HCT116 (cell line): Measurements from ENCODE around the gene QRICH1. TPM values are rescaled to one million over a fixed set of nuclear protein-coding genes. Genes with fewer than 3 reads are reported as not detected.

Experiments
- ATAC-seq: fragments of 200-7000 bp; cut with Tn5 transposase; 2 replicates; pipeline ENCODE4 v1.9.1; 2020; ENCODE audit warnings: mild to moderate bottlenecking, moderate library complexity
- BruUV-seq: library from RNA; stranded (reverse); fragments of 400-500 nt; replicated peaks from 2 replicates; lab custom pipeline; 2021; lab: Mats Ljungman, UMichigan
- CTCF ChIA-PET: fragments of 300-600 bp; sonication (Branson Sonifier 250); formaldehyde crosslinking; loops from one replicate; lab custom pipeline; 2021; ENCODE audit warnings: antibody characterized with exemption; lab: Charles Lee
- POLR2A ChIA-PET: fragments of 300-600, 350-600 bp; sonication (Branson Sonifier 250); formaldehyde crosslinking; loops from one replicate; lab custom pipeline; 2021; ENCODE audit warnings: antibody characterized with exemption; lab: Charles Lee
- RAD21 ChIA-PET, 2 experiments: fragments of 300-600 bp; sonication (Branson Sonifier 250); formaldehyde crosslinking; loops; one replicate each; lab custom pipeline; 2023; ENCODE audit warnings: low total read pairs in 2 of 2; ENCODE audit not compliant: uncharacterized antibody in 2 of 2, unreplicated experiment in 2 of 2, low non-redundant PET in 1 of 2; lab: Charles Lee
- DNase-seq: peaks from one replicate; pipeline ENCODE4 v3.0.0-alpha.2; 2010; ENCODE audit warnings: low read depth, low spot score
- H2AFZ ChIP-seq: fragments of 200-600 bp; shearing (Covaris generic), sonication (generic); 2 replicates; pipeline ENCODE4 v1.6.1; 2017; ENCODE audit warnings: low read depth, mixed run types, mixed read lengths, antibody characterized with exemption, low read length; ENCODE audit not compliant: poor library complexity, severe bottlenecking
- H3K27ac ChIP-seq: 2 replicates; pipeline ENCODE4 v1.5.1; 2012; ENCODE audit warnings: low read depth, low read length
- H3K27me3 ChIP-seq: fragments of 200-600 bp; sonication (generic); 2 replicates; pipeline ENCODE4 v1.6.1; 2016; ENCODE audit warnings: mixed run types, low read length, mixed read lengths; ENCODE audit not compliant: insufficient read depth
- H3K36me3 ChIP-seq, 2 experiments: fragments of 200-500 bp in 1 of 2; fragments of 200-600 bp in 1 of 2; sonication (Bioruptor generic) in 1 of 2; sonication (generic) in 1 of 2; 2 replicates each; pipeline versions ENCODE4 v1.5.1 to v1.6.1; 2014 to 2016; ENCODE audit warnings: low read length in 2 of 2, inconsistent platforms in 1 of 2, mixed read lengths in 1 of 2, mixed run types in 1 of 2; ENCODE audit not compliant: insufficient read depth in 2 of 2, control insufficient read depth in 1 of 2
- H3K4me1 ChIP-seq, 2 experiments: fragments of 200-600 bp in 1 of 2; sonication (generic) in 1 of 2; 2 replicates each; pipeline versions ENCODE4 v1.5.1 to v1.6.1; 2012 to 2017; ENCODE audit warnings: low read length in 2 of 2, inconsistent platforms in 1 of 2, mild to moderate bottlenecking in 1 of 2, mixed read lengths in 1 of 2, mixed run types in 1 of 2, moderate library complexity in 1 of 2; ENCODE audit not compliant: insufficient read depth in 2 of 2, control insufficient read depth in 1 of 2
- H3K4me2 ChIP-seq: fragments of 200-600 bp; sonication (generic); 2 replicates; pipeline ENCODE4 v1.6.1; 2017; ENCODE audit warnings: mixed run types, low read length, mixed read lengths
- H3K4me3 ChIP-seq, 2 experiments: fragments of 200-600 bp in 1 of 2; sonication (generic) in 1 of 2; replicated peaks in 1 of 2; 2 replicates each; pipeline ENCODE4 v1.5.1; 2011 to 2016; ENCODE audit warnings: low read length in 2 of 2, control low read depth in 1 of 2, low read depth in 1 of 2, mild to moderate bottlenecking in 1 of 2, mixed read lengths in 1 of 2, mixed run types in 1 of 2
- H3K79me2 ChIP-seq: fragments of 200-600 bp; sonication (generic); 2 replicates; pipeline ENCODE4 v1.6.1; 2017; ENCODE audit warnings: mild to moderate bottlenecking, mixed run types, low read length, moderate library complexity, mixed read lengths; ENCODE audit not compliant: insufficient read depth
- H3K9ac ChIP-seq: fragments of 200-600 bp; sonication (generic); 2 replicates; pipeline ENCODE4 v1.6.1; 2016; ENCODE audit warnings: low read length, mixed read lengths
- H3K9me2 ChIP-seq: fragments of 200-600 bp; sonication (generic), shearing (Covaris generic); 2 replicates; pipeline ENCODE4 v1.6.1; 2017; ENCODE audit warnings: mixed run types, mild to moderate bottlenecking, moderate library complexity; ENCODE audit not compliant: insufficient read depth
- H3K9me3 ChIP-seq, 2 experiments: fragments of 200-500 bp in 1 of 2; fragments of 200-600 bp in 1 of 2; sonication (Bioruptor generic) in 1 of 2; sonication (generic) in 1 of 2; 2 replicates each; pipeline ENCODE4 v1.6.1; 2014 to 2017; ENCODE audit warnings: low read length in 2 of 2, mixed read lengths in 2 of 2, inconsistent platforms in 1 of 2, low read depth in 1 of 2, mild to moderate bottlenecking in 1 of 2, mixed run types in 1 of 2, moderate library complexity in 1 of 2; ENCODE audit not compliant: control insufficient read depth in 1 of 2, insufficient read depth in 1 of 2
- H4K20me1 ChIP-seq: fragments of 200-600 bp; sonication (generic), shearing (Covaris generic); 2 replicates; pipeline ENCODE4 v1.6.1; 2017; ENCODE audit warnings: mixed run types, mild to moderate bottlenecking, moderate library complexity; ENCODE audit not compliant: insufficient read depth
- EGR1 ChIP-seq: IDR thresholded peaks from 2 replicates; pipeline ENCODE4 v1.6.1; 2012; ENCODE audit warnings: low read depth
- POLR2AphosphoS5 ChIP-seq: IDR thresholded peaks from 2 replicates; pipeline ENCODE4 v1.6.1; 2011; ENCODE audit warnings: mild to moderate bottlenecking, low read depth, low read length, moderate library complexity
- SP1 ChIP-seq: IDR thresholded peaks from 2 replicates; pipeline ENCODE4 v1.6.1; 2012; ENCODE audit warnings: low read depth
- TCF7L2 ChIP-seq: IDR thresholded peaks from 2 replicates; pipeline ENCODE4 v1.7.0; 2011; ENCODE audit warnings: borderline replicate concordance, inconsistent platforms; ENCODE audit not compliant: insufficient read depth, insufficient read length; ENCODE audit errors: extremely low read depth
- intact Hi-C: fragments of 100-400 bp; cut with micrococcal nuclease; formaldehyde crosslinking; loops from 2 replicates; pipeline ENCODE4 v1.10.0; 2022
- total RNA-seq: library from RNA; stranded (reverse); gene quantifications from one replicate; pipeline ENCODE4 v1.2.1, GENCODE V29; 2021; ENCODE audit not compliant: unreplicated experiment
- TF ChIP-seq, protein P1 (sequence below), 3 experiments: fragments of 200-600 bp in 1 of 3; sonication (generic) in 1 of 3; IDR thresholded peaks in 2 of 3; conservative IDR thresholded peaks in 1 of 3; 2 replicates each; pipeline ENCODE4 v1.5.1; 2012 to 2017; ENCODE audit warnings: low read depth in 2 of 3, low read length in 2 of 3, antibody characterized with exemption in 1 of 3, borderline replicate concordance in 1 of 3, control low read depth in 1 of 3, mild to moderate bottlenecking in 1 of 3, mixed read lengths in 1 of 3, mixed run types in 1 of 3, moderate library complexity in 1 of 3; ENCODE audit not compliant: insufficient read depth in 1 of 3
- TF ChIP-seq, protein P2 (sequence below): IDR thresholded peaks from 2 replicates; pipeline ENCODE4 v1.6.1; 2012; ENCODE audit warnings: low read depth

QRICH1 gene
- total RNA-seq, 1 experiment from 2014 or later, result 105 TPM

DNA sequence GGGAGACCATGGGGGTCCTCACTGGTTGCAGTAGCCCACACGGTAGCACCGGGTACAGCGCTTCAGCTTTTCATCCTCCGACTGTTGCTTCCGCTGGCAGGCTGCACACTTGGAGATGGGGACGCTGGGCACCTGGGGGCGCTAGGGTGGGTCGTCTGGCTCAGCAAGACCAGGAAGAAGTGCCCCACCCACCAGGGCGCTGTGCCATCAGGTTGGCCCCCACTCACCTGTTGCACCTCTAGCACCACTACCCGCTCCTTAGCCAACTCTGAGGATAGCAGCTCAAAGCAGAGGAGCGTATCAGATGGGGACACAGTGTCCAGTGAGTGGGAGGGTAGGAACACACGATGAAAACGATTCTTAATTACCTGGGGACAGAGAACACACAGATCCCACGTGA lies 18.4 kb upstream of the QRICH1 start:
- Histone ChIP-seq H3K27ac (no peak overlapping the region), H3K9me3 (no peaks in the 10 kb centered on the region), H3K9me2 (no peaks in the 10 kb centered on the region), H3K27me3 (no peaks in the 10 kb centered on the region), H3K4me3 (no peak overlapping the region), H3K4me1 (no peaks in the 10 kb centered on the region), H3K79me2 (no peaks in the 10 kb centered on the region), H3K9ac (no peak overlapping the region), H3K36me3 (peaks cover 56 to 69% of the 10 kb centered on the region in 2 experiments), H4K20me1 (no peaks in the 10 kb centered on the region), H2AFZ (no peak overlapping the region), H3K4me2 (no peak overlapping the region)
- DNase-seq, result no peak
- ChIA-PET CTCF (no interaction called here), POLR2A (no interaction called here), RAD21 (no interaction called here)
- no TSS peak for BruUV-seq
- intact Hi-C loops, result no loop called here
- no peak for TF ChIP-seq SP1
- TF ChIP-seq EGR1, result no peak
- TF ChIP-seq POLR2AphosphoS5, result no peak
- TF ChIP-seq, protein P1, sequence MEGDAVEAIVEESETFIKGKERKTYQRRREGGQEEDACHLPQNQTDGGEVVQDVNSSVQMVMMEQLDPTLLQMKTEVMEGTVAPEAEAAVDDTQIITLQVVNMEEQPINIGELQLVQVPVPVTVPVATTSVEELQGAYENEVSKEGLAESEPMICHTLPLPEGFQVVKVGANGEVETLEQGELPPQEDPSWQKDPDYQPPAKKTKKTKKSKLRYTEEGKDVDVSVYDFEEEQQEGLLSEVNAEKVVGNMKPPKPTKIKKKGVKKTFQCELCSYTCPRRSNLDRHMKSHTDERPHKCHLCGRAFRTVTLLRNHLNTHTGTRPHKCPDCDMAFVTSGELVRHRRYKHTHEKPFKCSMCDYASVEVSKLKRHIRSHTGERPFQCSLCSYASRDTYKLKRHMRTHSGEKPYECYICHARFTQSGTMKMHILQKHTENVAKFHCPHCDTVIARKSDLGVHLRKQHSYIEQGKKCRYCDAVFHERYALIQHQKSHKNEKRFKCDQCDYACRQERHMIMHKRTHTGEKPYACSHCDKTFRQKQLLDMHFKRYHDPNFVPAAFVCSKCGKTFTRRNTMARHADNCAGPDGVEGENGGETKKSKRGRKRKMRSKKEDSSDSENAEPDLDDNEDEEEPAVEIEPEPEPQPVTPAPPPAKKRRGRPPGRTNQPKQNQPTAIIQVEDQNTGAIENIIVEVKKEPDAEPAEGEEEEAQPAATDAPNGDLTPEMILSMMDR (IDR thresholded peaks at IDR 0.05 in 2 of 3, conservative IDR thresholded peaks at IDR 0.05 in 1 of 3; ENCODE audit: borderline replicate concordance in 1 of 3, insufficient read depth in 1 of 3, low read depth in 2 of 3, low read length in 2 of 3), result 0 out of 6 replicates have a peak, but pooled peaks of 1 of the 3 experiments have one; percentile 1
- TF ChIP-seq TCF7L2, result no peak
- TF ChIP-seq, protein P2, sequence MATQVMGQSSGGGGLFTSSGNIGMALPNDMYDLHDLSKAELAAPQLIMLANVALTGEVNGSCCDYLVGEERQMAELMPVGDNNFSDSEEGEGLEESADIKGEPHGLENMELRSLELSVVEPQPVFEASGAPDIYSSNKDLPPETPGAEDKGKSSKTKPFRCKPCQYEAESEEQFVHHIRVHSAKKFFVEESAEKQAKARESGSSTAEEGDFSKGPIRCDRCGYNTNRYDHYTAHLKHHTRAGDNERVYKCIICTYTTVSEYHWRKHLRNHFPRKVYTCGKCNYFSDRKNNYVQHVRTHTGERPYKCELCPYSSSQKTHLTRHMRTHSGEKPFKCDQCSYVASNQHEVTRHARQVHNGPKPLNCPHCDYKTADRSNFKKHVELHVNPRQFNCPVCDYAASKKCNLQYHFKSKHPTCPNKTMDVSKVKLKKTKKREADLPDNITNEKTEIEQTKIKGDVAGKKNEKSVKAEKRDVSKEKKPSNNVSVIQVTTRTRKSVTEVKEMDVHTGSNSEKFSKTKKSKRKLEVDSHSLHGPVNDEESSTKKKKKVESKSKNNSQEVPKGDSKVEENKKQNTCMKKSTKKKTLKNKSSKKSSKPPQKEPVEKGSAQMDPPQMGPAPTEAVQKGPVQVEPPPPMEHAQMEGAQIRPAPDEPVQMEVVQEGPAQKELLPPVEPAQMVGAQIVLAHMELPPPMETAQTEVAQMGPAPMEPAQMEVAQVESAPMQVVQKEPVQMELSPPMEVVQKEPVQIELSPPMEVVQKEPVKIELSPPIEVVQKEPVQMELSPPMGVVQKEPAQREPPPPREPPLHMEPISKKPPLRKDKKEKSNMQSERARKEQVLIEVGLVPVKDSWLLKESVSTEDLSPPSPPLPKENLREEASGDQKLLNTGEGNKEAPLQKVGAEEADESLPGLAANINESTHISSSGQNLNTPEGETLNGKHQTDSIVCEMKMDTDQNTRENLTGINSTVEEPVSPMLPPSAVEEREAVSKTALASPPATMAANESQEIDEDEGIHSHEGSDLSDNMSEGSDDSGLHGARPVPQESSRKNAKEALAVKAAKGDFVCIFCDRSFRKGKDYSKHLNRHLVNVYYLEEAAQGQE, result no peak
- TF ChIP-seq, all 23 proteins: peak for 1
- ATAC-seq, result no peak
